ENCODE results near the gene FBLN2.

Gene FBLN2

DNA sequence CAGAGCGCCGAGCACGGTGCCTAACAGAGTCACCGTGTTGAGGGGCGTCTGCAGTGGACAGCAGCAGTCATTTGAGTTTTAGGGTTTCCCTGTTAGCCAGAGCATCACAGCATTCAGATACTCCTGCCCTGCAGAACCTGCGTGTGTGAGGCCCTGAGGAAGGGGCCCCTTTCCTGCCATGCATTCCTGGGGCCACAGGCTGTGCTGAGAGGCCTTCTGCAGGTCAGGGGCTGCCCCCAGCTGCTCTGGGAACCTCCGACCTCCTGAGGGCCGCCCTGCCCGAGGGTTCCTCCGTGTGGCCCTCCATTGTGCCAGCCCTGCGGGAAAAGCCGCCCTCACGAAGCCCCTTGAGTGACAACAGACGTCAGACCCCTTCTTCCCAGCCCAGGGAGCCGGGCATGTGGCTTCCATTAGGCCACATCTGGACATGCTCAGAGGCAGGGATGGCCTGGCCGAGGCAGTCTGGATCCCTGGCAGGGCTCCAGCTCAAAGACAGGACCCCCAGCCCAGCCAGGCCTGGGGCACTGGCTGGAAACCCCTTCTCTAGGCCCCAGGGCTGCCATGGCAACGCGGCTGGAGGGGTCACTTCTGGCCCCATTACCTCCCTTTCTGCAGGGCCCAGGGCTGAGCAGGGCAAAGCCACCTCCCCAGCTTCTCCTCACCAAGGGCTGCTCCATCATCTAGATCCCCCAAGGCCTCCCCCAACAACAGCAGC is 25.3 kb downstream of the FBLN2 start:
- no peak for DNase-seq (ENCODE audit: extremely low read depth, low read depth)
- TF ChIP-seq, protein P1, sequence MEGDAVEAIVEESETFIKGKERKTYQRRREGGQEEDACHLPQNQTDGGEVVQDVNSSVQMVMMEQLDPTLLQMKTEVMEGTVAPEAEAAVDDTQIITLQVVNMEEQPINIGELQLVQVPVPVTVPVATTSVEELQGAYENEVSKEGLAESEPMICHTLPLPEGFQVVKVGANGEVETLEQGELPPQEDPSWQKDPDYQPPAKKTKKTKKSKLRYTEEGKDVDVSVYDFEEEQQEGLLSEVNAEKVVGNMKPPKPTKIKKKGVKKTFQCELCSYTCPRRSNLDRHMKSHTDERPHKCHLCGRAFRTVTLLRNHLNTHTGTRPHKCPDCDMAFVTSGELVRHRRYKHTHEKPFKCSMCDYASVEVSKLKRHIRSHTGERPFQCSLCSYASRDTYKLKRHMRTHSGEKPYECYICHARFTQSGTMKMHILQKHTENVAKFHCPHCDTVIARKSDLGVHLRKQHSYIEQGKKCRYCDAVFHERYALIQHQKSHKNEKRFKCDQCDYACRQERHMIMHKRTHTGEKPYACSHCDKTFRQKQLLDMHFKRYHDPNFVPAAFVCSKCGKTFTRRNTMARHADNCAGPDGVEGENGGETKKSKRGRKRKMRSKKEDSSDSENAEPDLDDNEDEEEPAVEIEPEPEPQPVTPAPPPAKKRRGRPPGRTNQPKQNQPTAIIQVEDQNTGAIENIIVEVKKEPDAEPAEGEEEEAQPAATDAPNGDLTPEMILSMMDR (IDR thresholded peaks at IDR 0.05; ENCODE audit: low read depth, low read length) = no peak

DNA sequence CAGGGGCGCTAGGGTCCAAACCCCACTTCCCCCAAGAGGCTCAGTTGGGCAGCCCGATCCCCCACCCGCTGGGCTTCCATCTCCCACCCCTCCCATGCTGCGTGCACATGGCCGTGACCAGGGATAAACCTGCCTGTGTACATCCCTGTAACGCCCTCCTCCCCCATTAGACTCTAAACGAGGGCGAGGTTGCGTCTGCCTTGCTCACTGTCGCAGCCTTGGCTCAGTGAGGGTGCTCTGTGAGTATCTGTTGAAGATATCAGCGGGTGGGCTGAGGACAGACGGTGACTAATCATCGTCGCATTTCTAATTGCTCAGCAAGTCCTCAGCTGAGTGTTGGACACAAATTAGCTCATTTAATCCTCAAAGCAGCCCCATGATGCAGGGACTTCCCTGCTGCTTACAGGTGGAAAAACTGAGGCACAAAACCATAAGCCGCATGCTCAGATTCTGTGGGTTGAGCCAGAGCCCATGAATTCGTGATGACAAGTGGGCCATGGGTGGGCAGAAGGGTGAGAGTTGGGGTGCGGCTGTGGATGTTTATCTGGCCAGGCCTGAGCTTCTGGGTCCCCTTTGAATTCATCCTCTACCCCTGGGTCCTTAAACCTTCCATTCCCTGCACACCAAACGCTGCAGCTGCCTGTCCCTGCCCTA is 26.0 kb downstream of the FBLN2 start:
- no peak for DNase-seq (ENCODE audit: extremely low read depth, low read depth)

DNA sequence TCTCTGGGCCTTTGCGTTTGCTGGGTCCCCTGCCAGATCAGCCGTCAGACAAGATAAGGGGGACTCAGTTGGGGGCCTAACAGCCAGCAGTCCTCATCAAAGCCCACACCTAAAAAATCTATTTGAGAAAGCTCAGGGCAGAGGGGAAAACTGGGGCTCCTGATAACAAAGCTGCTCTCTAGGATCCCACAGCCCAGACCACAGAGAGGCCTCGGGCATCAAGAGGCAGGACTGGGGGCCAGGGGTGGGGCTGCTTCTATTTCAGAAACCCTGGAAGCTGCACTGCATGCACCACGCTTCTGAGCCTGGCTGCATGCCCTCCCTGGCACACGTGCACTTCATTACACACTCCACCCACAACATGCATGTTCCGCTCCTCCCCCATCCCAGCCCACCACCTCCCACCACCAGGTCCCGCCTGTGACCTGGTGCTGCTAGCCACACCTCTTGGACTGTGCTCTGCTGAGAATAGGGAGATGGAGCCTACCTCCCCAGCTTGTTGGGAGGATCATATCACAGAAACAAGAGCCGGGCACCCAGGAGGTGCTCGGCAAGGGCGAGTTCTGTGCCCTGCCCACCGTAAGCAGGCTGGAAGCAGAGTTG is 26.6 kb downstream of the FBLN2 start:
- no peak for DNase-seq (ENCODE audit: extremely low read depth, low read depth)
- TF ChIP-seq, protein P1 (IDR thresholded peaks at IDR 0.05; ENCODE audit: low read depth, low read length) = no peak

More for the DNA sequence above, 26.0 kb downstream of the FBLN2 start:
- TF ChIP-seq, protein P1 (IDR thresholded peaks at IDR 0.05; ENCODE audit: low read depth, low read length) = no peak

DNA sequence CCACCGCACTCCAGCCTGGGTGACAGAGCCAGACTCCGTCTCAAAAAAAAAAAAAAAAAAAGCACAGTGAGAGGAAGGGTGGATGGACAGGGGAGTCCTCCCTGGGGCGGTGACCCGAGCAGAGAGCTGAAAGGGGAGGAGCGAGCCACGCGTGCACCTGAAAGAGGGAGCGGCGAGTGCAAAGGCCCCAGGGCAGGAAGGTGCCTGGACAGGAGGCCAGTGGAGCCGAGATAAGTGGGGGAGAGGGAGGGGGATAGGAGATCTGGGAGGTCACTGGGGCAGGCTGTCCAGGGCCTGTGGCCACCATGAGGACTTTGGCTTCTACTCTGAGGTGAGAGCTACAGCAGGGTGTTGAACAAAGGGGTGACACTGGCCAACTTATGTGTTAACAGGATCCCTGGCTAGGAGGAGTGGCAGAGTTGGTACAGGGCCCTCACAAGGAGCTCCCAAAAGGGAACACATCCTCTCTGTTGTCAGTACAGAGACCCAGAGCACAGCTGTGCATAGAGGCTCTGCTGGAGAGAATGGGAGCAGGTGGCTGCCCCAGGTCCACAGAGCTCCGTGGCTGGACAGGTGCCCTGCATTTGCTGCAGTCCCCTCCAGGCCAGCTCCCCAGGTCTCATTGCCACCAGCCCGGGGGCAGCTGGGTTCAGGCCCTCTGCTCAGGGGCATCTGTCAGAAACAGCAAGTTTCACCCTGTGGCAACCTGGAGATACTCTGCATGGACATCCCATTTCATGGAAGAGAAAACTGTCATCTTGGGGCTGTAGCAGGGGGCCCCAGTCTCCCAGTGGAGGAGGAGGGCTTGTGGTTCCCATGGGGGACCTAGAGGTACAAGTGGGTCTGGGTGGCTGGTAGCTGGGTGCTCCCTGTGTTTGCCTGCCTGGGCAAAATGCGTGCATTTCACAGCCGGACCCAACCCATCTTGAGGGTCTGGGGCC is 28.5 kb downstream of the FBLN2 start:
- DNase-seq (ENCODE audit: extremely low read depth, low read depth) = no peak
- TF ChIP-seq, protein P1 (IDR thresholded peaks at IDR 0.05; ENCODE audit: low read depth, low read length) = no peak

DNA sequence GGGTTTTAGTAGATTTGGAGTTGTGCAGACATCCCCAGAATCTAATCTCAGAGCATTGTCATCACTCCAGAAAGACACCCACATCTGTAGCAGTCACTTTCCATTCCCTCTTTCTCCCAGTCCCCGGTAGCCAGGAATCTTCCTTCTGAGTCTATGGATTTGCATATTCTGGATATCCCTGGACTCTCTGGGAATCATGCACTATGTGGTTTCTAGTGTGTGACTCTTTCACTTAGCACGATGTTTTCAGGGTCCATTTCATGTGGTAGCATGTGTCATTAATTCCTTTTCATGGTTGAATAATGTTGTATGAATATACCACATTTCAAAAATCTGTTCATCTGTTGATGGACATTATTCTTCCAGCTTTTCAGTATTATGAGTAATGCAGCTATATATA is 29.3 kb downstream of the FBLN2 start:
- DNase-seq (ENCODE audit: extremely low read depth, low read depth) = no peak
- TF ChIP-seq, protein P1 (IDR thresholded peaks at IDR 0.05; ENCODE audit: low read depth, low read length) = no peak

DNA sequence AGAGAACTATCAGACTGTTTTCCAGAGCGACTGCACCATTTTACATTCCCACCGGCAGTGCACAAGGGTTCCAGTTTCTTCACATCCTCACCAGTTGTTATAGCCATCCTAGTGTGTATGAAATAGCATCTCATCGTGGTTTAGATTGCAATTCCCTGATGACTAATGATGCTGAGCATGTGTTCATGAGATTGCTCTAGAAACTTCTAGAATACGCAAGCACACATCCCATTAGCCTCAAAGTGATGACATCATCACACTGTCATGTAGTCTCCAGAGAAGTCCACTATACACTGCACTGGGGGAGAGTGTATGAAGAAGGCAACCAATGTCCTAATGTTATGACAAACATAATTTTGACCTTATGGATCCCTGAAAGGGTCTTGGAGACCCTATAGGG is 30.1 kb downstream of the FBLN2 start:
- DNase-seq (ENCODE audit: extremely low read depth, low read depth) = peak; percentile 49

More for the DNA sequence above, 30.1 kb downstream of the FBLN2 start:
- TF ChIP-seq, protein P1 (IDR thresholded peaks at IDR 0.05; ENCODE audit: low read depth, low read length) = no peak
